Endodermal cell (in vitro differentiated cells): ENCODE results near the gene AEBP1. TPM values are rescaled to one million over a fixed set of nuclear protein-coding genes. Genes with fewer than 3 reads are reported as not detected.

Experiments
- DNase-seq: peaks from one replicate; pipeline ENCODE4 v3.0.0-alpha.2; 2017
- H3K27ac ChIP-seq: 2 replicates; pipeline ENCODE4 v1.5.1; 2013; ENCODE audit warnings: mild to moderate bottlenecking, low read depth, low read length, moderate library complexity
- H3K27me3 ChIP-seq: 2 replicates; pipeline ENCODE4 v1.6.1; 2013; ENCODE audit warnings: mild to moderate bottlenecking, low read length, moderate library complexity; ENCODE audit not compliant: insufficient read depth, control insufficient read depth, poor library complexity, severe bottlenecking
- H3K36me3 ChIP-seq: 2 replicates; pipeline ENCODE4 v1.7.0; 2013; ENCODE audit warnings: mild to moderate bottlenecking, low read length, moderate library complexity; ENCODE audit not compliant: control insufficient read depth, insufficient read depth
- H3K4me1 ChIP-seq: one replicate; pipeline ENCODE4 v1.7.0; 2013; ENCODE audit warnings: low read length; ENCODE audit not compliant: control insufficient read depth, insufficient read depth
- H3K4me3 ChIP-seq: 2 replicates; pipeline ENCODE4 v1.5.1; 2013; ENCODE audit warnings: mild to moderate bottlenecking, low read length, moderate library complexity
- H3K9ac ChIP-seq: 2 replicates; pipeline ENCODE4 v1.6.1; 2013; ENCODE audit warnings: mild to moderate bottlenecking, low read length, moderate library complexity; ENCODE audit not compliant: poor library complexity, severe bottlenecking; ENCODE audit errors: extremely low read depth
- H3K9me3 ChIP-seq: 2 replicates; pipeline ENCODE4 v1.6.1; 2013; ENCODE audit warnings: mild to moderate bottlenecking, low read length, moderate library complexity; ENCODE audit not compliant: control insufficient read depth
- H3K27ac Mint-ChIP-seq: 2 replicates; pipeline ENCODE4 v1.8.0; 2020; ENCODE audit warnings: mixed read lengths
- H3K27me3 Mint-ChIP-seq: 2 replicates; pipeline ENCODE4 v1.8.0; 2021; ENCODE audit warnings: mild to moderate bottlenecking, mixed read lengths; ENCODE audit not compliant: insufficient read depth
- H3K36me3 Mint-ChIP-seq: 2 replicates; pipeline ENCODE4 v1.8.0; 2020; ENCODE audit warnings: low read depth, mixed read lengths
- H3K4me1 Mint-ChIP-seq: 2 replicates; pipeline ENCODE4 v1.8.0; 2020; ENCODE audit warnings: mixed read lengths
- H3K4me3 Mint-ChIP-seq: 2 replicates; pipeline ENCODE4 v1.8.0; 2020; ENCODE audit warnings: mild to moderate bottlenecking, moderate library complexity, mixed read lengths
- H3K9me3 Mint-ChIP-seq: 2 replicates; pipeline ENCODE4 v1.8.0; 2020; ENCODE audit warnings: mild to moderate bottlenecking, mixed read lengths
- WGBS, 2 experiments: methylation state at CpG; one replicate each; pipeline versions ENCODE4 v1.1.5 to v1.1.7; 2013; ENCODE audit warnings: missing lambda C conversion rate in 2 of 2, mixed read lengths in 1 of 2; ENCODE audit not compliant: insufficient coverage in 1 of 2, insufficient read length in 1 of 2; 5-methylcytosine and 5-hydroxymethylcytosine counted together
- total RNA-seq, 2 donors: library from RNA; stranded (reverse); fragmentation: NEBNext Ultra II Directional in 1 of 2; extraction: Animal tissue kit (Norgen Biotek cat#: 25700) in 1 of 2; gene quantifications; 2 replicates in 1 of 2; 3 replicates in 1 of 2; pipeline ENCODE4 v1.2.1, GENCODE V29; 2021
- TF ChIP-seq, protein P1 (sequence below): fragments of 200-600 bp; sonication (generic); conservative IDR thresholded peaks from 2 replicates; pipeline ENCODE4 v1.5.0; 2021; ENCODE audit warnings: antibody characterized with exemption, mild to moderate bottlenecking

The AEBP1 gene
- total RNA-seq, 2 donors from 2014 or later = 55.2 to 65.8 TPM

DNA sequence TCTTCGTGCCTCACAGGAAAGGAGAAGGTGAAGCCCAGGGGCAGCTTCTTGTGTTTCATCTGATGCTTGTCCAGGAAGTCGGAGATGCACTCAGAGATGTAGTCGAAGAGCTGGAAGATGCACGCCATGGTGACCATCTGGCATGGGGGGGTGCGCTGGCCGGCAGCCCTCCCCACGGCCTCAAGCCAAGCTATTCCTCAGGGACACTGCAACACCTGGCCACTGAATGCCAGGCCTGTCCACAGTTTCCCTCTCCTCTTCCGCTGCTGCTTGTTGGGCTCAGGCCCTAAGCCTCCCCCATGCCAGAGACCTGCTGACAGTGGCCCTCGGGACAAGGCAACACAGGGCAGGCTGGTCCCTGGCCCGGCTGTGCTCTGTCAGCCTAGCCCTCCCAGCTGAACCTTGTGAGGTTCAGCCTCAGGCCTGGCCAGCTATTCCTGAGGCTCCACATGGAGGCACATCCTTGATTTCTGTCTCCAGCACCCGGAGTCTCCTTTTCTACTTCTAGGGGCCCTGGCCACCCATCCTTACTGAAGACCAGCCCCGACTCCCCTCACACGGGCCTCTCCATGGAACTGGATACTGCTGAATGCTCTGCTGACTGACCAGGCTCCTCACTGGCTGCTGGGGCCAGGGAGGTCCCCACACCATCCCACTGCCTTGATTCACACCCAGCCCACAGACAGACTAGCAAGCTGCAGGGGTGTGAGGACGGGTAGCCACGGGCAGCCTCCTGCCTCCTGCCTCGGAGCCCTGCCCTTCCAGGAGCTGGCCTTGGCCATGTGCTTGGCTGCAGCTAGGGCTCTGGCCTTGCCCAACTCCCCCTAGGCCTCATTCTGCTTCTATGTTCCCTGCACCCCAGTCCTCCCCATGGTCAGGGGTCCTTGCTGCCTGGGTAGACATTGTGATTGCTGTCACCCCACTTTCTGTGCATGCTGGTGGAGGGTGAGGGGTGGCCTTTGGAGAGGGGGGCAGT lies 47.1 kb downstream of the AEBP1 start:
- Histone ChIP-seq H3K9ac (no peak overlapping the region), H3K27me3 (no peaks in the 10 kb centered on the region), H3K9me3 (no peaks in the 10 kb centered on the region), H3K4me1 (peaks cover 11% of the 10 kb centered on the region), H3K27ac (no peak overlapping the region), H3K4me3 (no peak overlapping the region), H3K36me3 (no peaks in the 10 kb centered on the region)
- TF ChIP-seq, protein P1, sequence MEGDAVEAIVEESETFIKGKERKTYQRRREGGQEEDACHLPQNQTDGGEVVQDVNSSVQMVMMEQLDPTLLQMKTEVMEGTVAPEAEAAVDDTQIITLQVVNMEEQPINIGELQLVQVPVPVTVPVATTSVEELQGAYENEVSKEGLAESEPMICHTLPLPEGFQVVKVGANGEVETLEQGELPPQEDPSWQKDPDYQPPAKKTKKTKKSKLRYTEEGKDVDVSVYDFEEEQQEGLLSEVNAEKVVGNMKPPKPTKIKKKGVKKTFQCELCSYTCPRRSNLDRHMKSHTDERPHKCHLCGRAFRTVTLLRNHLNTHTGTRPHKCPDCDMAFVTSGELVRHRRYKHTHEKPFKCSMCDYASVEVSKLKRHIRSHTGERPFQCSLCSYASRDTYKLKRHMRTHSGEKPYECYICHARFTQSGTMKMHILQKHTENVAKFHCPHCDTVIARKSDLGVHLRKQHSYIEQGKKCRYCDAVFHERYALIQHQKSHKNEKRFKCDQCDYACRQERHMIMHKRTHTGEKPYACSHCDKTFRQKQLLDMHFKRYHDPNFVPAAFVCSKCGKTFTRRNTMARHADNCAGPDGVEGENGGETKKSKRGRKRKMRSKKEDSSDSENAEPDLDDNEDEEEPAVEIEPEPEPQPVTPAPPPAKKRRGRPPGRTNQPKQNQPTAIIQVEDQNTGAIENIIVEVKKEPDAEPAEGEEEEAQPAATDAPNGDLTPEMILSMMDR = no peak
- H3K4me3 Mint-ChIP-seq = no peak overlapping the region
- peak; percentile 34 for DNase-seq
- no peaks in the 10 kb centered on the region for H3K36me3 Mint-ChIP-seq
- H3K4me1 Mint-ChIP-seq = peaks cover 15% of the 10 kb centered on the region
- H3K27me3 Mint-ChIP-seq = peaks cover 7% of the 10 kb centered on the region
- H3K27ac Mint-ChIP-seq = no peak overlapping the region
- WGBS, 2 experiments = 92 to 95% methylated on average over 11 to 16 of the region's 16 CpGs
- no peaks in the 10 kb centered on the region for H3K9me3 Mint-ChIP-seq

DNA sequence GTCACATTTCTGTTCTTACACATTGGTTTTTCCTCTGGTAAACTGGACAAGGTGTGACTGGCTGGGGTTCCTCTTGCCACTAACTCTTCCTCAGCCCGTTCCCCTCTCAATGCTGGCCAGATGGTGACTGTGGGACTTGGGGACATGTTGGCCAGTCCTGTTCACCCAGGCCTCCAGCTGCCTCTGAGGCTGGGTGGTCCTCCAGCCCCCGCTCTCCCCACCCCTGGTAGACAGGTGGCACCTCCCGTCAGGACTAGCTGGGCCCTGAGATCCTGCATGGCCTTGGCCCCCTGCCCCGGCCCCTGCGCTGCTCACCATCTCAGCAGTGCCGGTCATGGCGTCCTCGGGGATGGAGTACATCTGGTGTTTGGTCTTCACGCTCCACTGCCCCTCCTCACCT lies 47.8 kb downstream of the AEBP1 start:
- H3K27me3 ChIP-seq = no peaks in the 10 kb centered on the region
- Mint-ChIP-seq H3K4me1 (peaks cover 11% of the 10 kb centered on the region), H3K9me3 (no peaks in the 10 kb centered on the region), H3K27ac (no peak overlapping the region), H3K27me3 (peaks cover 1% of the 10 kb centered on the region), H3K4me3 (no peak overlapping the region), H3K36me3 (no peaks in the 10 kb centered on the region)
- WGBS, 2 experiments = 92 to 95% methylated on average over 2 to 9 of the region's 9 CpGs
- no peaks in the 10 kb centered on the region for H3K9me3 ChIP-seq
- H3K27ac ChIP-seq = no peak overlapping the region
- no peak overlapping the region for H3K4me3 ChIP-seq
- H3K36me3 ChIP-seq = no peaks in the 10 kb centered on the region
- TF ChIP-seq, protein P1 = no peak
- peaks cover 7% of the 10 kb centered on the region for H3K4me1 ChIP-seq
- H3K9ac ChIP-seq = no peak overlapping the region
- peak; percentile 32 for DNase-seq

DNA sequence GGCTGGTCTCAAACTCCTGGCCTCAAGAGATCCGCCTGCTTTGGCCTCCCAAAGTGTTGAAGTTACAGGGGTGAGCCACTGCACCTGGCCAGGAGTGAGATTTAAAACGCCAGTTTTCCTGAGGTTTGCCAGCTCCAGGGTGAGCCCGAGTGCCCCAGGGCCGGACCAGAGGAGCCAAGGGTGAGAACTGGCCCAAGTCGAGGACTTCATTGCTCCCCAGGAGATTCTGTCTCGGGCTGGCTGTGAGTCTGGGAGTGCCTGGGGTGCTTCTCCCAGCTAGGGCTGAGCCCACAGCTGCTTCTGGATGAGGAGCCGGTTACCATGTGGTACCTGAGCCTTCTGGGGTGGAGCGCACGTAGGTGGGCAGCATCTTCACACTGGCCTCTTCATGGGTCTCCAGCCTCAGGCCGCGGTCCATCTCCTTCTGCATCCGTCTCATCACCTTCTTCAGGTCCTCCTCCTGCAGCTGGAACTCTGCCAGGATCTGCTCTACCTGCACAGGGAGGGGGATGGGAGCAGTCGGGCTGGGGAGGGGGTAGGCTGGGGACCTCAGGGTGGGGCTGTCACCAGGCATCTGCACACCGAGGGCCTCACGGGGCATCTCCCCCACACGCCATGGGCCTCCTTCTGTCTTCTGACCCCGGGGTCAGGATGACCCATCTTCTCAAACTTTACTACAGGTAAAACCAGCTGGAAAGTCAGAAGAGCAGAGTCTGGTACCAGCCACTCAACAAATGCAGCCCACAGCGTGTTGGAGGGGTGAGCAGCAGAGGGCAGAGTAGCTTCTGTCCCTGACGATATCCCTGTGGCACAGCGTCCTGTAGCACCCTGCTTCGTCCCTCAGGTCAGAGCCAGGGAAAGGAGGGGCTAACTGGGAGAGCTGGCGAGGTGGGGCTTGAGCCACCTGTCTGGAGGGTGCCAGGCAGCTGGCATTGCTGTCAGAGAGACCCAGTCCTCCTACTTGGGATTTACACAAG lies 49.1 kb downstream of the AEBP1 start:
- no peaks in the 10 kb centered on the region for H3K27me3 ChIP-seq
- no peak overlapping the region for H3K4me3 ChIP-seq
- H3K4me1 Mint-ChIP-seq = no peaks in the 10 kb centered on the region
- no peak overlapping the region for H3K27ac ChIP-seq
- no peaks in the 10 kb centered on the region for H3K36me3 Mint-ChIP-seq
- peak; percentile 61 for DNase-seq
- H3K4me3 Mint-ChIP-seq = no peak overlapping the region
- WGBS, 2 experiments = 84 to 87% methylated on average over 10 to 22 of the region's 22 CpGs
- H3K9me3 Mint-ChIP-seq = no peaks in the 10 kb centered on the region
- no peak overlapping the region for H3K27ac Mint-ChIP-seq
- TF ChIP-seq, protein P1 = peak; percentile 42
- no peaks in the 10 kb centered on the region for H3K27me3 Mint-ChIP-seq
- no peak overlapping the region for H3K9ac ChIP-seq
- H3K36me3 ChIP-seq = no peaks in the 10 kb centered on the region
- no peaks in the 10 kb centered on the region for H3K4me1 ChIP-seq
- H3K9me3 ChIP-seq = no peaks in the 10 kb centered on the region
